GM12878 (cell line): ENCODE results near the gene LRRC75B. TPM values are rescaled to one million over a fixed set of nuclear protein-coding genes. Genes with fewer than 3 reads are reported as not detected.

Experiments
- ATAC-seq: fragments of 200-7000 bp; cut with Tn5 transposase; 3 replicates; pipeline ENCODE4 v1.9.1; 2020; ENCODE audit warnings: mild to moderate bottlenecking, moderate library complexity
- BruUV-seq: library from RNA; stranded (reverse); fragments of 400-500 nt; replicated peaks from 2 replicates; lab custom pipeline; 2021; lab: Mats Ljungman, UMichigan
- CTCF ChIA-PET: fragments of 300-600 bp; sonication (Branson Sonifier 250); formaldehyde crosslinking; extraction: SDS; loops from one replicate; lab custom pipeline; 2021; ENCODE audit warnings: inconsistent platforms; lab: Yijun Ruan, JAX
- POLR2A ChIA-PET: fragments of 350-600 bp; formaldehyde crosslinking; extraction: SDS; loops from one replicate; lab custom pipeline; 2021; ENCODE audit warnings: inconsistent platforms; lab: Charles Lee
- RAD21 ChIA-PET: fragments of 300-600 bp; sonication (Branson Sonifier 250); formaldehyde crosslinking; loops from one replicate; lab custom pipeline; 2023; ENCODE audit warnings: antibody characterized with exemption; ENCODE audit not compliant: unreplicated experiment; lab: Charles Lee
- SMC1A ChIA-PET: fragments of 300-600 bp; sonication (Branson Sonifier 250); formaldehyde crosslinking; loops from one replicate; lab custom pipeline; 2023; ENCODE audit not compliant: unreplicated experiment, uncharacterized antibody; lab: Charles Lee
- DNase-seq: peaks from one replicate; pipeline ENCODE4 v3.0.0-alpha.2; 2011; ENCODE audit warnings: low read depth, low spot score
- FAIRE-seq: peaks from 3 replicates; lab custom pipeline; 2011; peaks lifted over from hg19 to GRCh38; lab: Jason Lieb, UNC
- H2AFZ ChIP-seq: 2 replicates; pipeline ENCODE4 v1.6.0; 2011; ENCODE audit warnings: low read depth, low read length, control low read depth; ENCODE audit not compliant: control insufficient read depth
- H3K27ac ChIP-seq: 2 replicates; pipeline ENCODE4 v1.5.1; 2011; ENCODE audit warnings: control low read depth; ENCODE audit not compliant: control insufficient read depth, insufficient read depth
- H3K27me3 ChIP-seq, 2 experiments: replicated peaks in 1 of 2; 2 replicates each; pipeline versions ENCODE4 v1.6.0 to v1.6.1; 2011; ENCODE audit warnings: low read length in 1 of 2; ENCODE audit not compliant: control insufficient read depth in 2 of 2, insufficient read depth in 2 of 2
- H3K36me3 ChIP-seq, 2 experiments: 2 replicates each; pipeline ENCODE4 v1.5.1; 2011; ENCODE audit warnings: low read length in 1 of 2; ENCODE audit not compliant: control insufficient read depth in 2 of 2, insufficient read depth in 2 of 2
- H3K4me1 ChIP-seq: 2 replicates; pipeline ENCODE4 v1.6.1; 2011; ENCODE audit warnings: mild to moderate bottlenecking, low read length, moderate library complexity, mixed read lengths; ENCODE audit not compliant: control insufficient read depth, insufficient read depth
- H3K4me2 ChIP-seq: 2 replicates; pipeline ENCODE4 v1.6.0; 2011; ENCODE audit warnings: control low read depth; ENCODE audit not compliant: control insufficient read depth, insufficient read depth
- H3K4me3 ChIP-seq: fragments of 200-600 bp; sonication (generic); 2 replicates; pipeline ENCODE4 v1.5.1; 2016
- H3K79me2 ChIP-seq: 2 replicates; pipeline ENCODE4 v1.6.0; 2011; ENCODE audit warnings: low read length; ENCODE audit not compliant: control insufficient read depth, insufficient read depth
- H3K9ac ChIP-seq: 2 replicates; pipeline ENCODE4 v1.8.0; 2011; ENCODE audit warnings: low read length, control low read depth, mixed read lengths; ENCODE audit not compliant: control insufficient read depth, insufficient read depth
- H3K9me3 ChIP-seq: replicated peaks from 3 replicates; pipeline ENCODE4 v1.5.1; 2011; ENCODE audit warnings: mild to moderate bottlenecking, low read length; ENCODE audit not compliant: control insufficient read depth, insufficient read depth
- H4K20me1 ChIP-seq: 2 replicates; pipeline ENCODE4 v1.6.0; 2011; ENCODE audit not compliant: control insufficient read depth, insufficient read depth
- ATF3 ChIP-seq: IDR thresholded peaks from 2 replicates; pipeline ENCODE4 v1.6.1; 2011; ENCODE audit warnings: low read depth, mild to moderate bottlenecking, low read length, moderate library complexity, borderline replicate concordance; ENCODE audit errors: extremely low read depth
- ATF7 ChIP-seq: fragments of 450-650 bp; IDR thresholded peaks from 2 replicates; pipeline ENCODE4 v1.6.1; 2016; ENCODE audit warnings: low read depth, mild to moderate bottlenecking
- BCL11A ChIP-seq: IDR thresholded peaks from 2 replicates; pipeline ENCODE4 v1.6.1; 2011; ENCODE audit warnings: low read depth, low read length
- BHLHE40 ChIP-seq, 2 experiments: fragments of 450-650 bp in 1 of 2; IDR thresholded peaks; 2 replicates each; pipeline ENCODE4 v1.6.1; 2011 to 2017; ENCODE audit warnings: low read depth in 2 of 2, borderline replicate concordance in 1 of 2, improper control_type of control experiment in 1 of 2, low read length in 1 of 2, mild to moderate bottlenecking in 1 of 2
- E2F8 ChIP-seq: fragments of 450-650 bp; IDR thresholded peaks from 2 replicates; pipeline ENCODE4 v1.6.1; 2018; ENCODE audit warnings: mild to moderate bottlenecking, low read depth, moderate library complexity; ENCODE audit not compliant: partially characterized antibody
- ESRRA ChIP-seq: IDR thresholded peaks from 2 replicates; pipeline ENCODE4 v1.6.1; 2012; ENCODE audit warnings: mild to moderate bottlenecking, low read length, improper control_type of control experiment
- NR2C1 ChIP-seq: fragments of 450-650 bp; IDR thresholded peaks from 2 replicates; pipeline ENCODE4 v1.6.1; 2017; ENCODE audit warnings: antibody characterized with exemption, mild to moderate bottlenecking, moderate library complexity
- PBX3 ChIP-seq: IDR thresholded peaks from 2 replicates; pipeline ENCODE4 v1.6.1; 2011; ENCODE audit warnings: mild to moderate bottlenecking, low read depth, low read length, moderate library complexity; ENCODE audit not compliant: insufficient replicate concordance
- POLR2AphosphoS2 ChIP-seq: IDR thresholded peaks from 2 replicates; pipeline ENCODE4 v1.6.1; 2011; ENCODE audit warnings: low read depth, mild to moderate bottlenecking, low read length, improper control_type of control experiment, moderate library complexity
- POLR2AphosphoS5 ChIP-seq: IDR thresholded peaks from 2 replicates; pipeline ENCODE4 v1.6.1; 2011; ENCODE audit warnings: mild to moderate bottlenecking, low read length, inconsistent platforms
- ZZZ3 ChIP-seq: IDR thresholded peaks from 2 replicates; pipeline ENCODE4 v1.6.1; 2011; ENCODE audit warnings: low read depth; ENCODE audit not compliant: control insufficient read depth, insufficient read length
- WGBS: methylation state at CpG from one replicate; pipeline ENCODE4 v1.1.6; 2016; ENCODE audit warnings: low lambda C conversion rate; ENCODE audit not compliant: insufficient replicate concordance, insufficient coverage; ENCODE audit errors: missing lambda C conversion rate; 5-methylcytosine and 5-hydroxymethylcytosine counted together
- in situ Hi-C: fragments of 300-500 bp; cut with MboI; formaldehyde crosslinking; loops from 9 replicates; pipeline ENCODE4 v1.14.3; 2018; ENCODE audit warnings: mixed read lengths
- intact Hi-C: fragments of 100-400 bp; cut with micrococcal nuclease; formaldehyde crosslinking; loops from one replicate; pipeline ENCODE4 v1.14.2; 2022; ENCODE audit not compliant: unreplicated experiment
- polyA plus RNA-seq, 11 experiments: library from polyadenylated mRNA; depleted of rRNA in 4 of 11; unstranded in 6 of 11; stranded (reverse) in 5 of 11; fragments of >200 nt; fragmentation: Nextera tagmentation in 4 of 11; fragmentation: Illumina TruSeq in 1 of 11; extraction: Ambion mirVana in 4 of 11; extraction: Trizol in 1 of 11; gene quantifications; 1 replicate in 1 of 11; 2 replicates in 10 of 11; pipeline versions ENCODE4 v1.2.1 to v1.2.3, GENCODE V29; 2011 to 2016; ENCODE audit warnings: inconsistent platforms in 2 of 11, missing spikeins in 2 of 11, low read depth in 1 of 11
- total RNA-seq, 4 experiments: library from RNA; depleted of rRNA in 3 of 4; stranded (reverse); fragments of >200 nt in 3 of 4; fragmentation: Illumina TruSeq in 1 of 4; extraction: Trizol in 1 of 4; gene quantifications; 2 replicates each; pipeline versions ENCODE4 v1.2.1 to v1.2.3, GENCODE V29; 2013 to 2021

LRRC75B gene
- total and polyA plus RNA-seq, 10 of the 15 experiments (the other 5 are each of a cell fraction or from before 2014, with no cell fraction given): 0.09 to 0.98 (median 0.11) TPM; not detected in 3

- RAD21 ChIA-PET: no interaction called here
- Histone ChIP-seq H3K4me2 (no peak overlapping the region), H3K27ac (no peak overlapping the region), H3K4me3 (no peak overlapping the region), H3K9me3 (no peaks in the 10 kb centered on the region), H3K36me3 (peaks cover 4 to 14% of the 10 kb centered on the region in 2 experiments; a peak in 3 of 4 replicates), H3K4me1 (peaks cover 10% of the 10 kb centered on the region), H3K9ac (no peak overlapping the region), H3K79me2 (peaks cover 45% of the 10 kb centered on the region), H2AFZ (no peak overlapping the region), H3K27me3 (no peaks in the 10 kb centered on the region), H4K20me1 (no peaks in the 10 kb centered on the region)
- TF ChIP-seq POLR2AphosphoS5 (0 out of 2 replicates have a peak, but pooled peaks have one; percentile 18), NR2C1 (no peak), BHLHE40 (IDR thresholded peaks at IDR 0.05; ENCODE audit: borderline replicate concordance in 1 of 2, low read depth in 2 of 2, low read length in 1 of 2) (peak in 1 of 2 experiments; percentile 53; a peak in 1 of 4 replicates), BCL11A (no peak)
- 74% methylated on average over 8 of the region's 8 CpGs for WGBS
- no TSS peak for BruUV-seq
- intact Hi-C loops (no loop called here), in situ Hi-C loops (no loop called here)
- no peak for ATAC-seq
- DNase-seq: no peak
- SMC1A ChIA-PET: no interaction called here
- no peak for FAIRE-seq
- POLR2A ChIA-PET: interaction anchor here (0.6 kb wide), 1 partner anchor 251 kb away, joined by 3 read pairs; no protein-coding TSS in a partner anchor
- CTCF ChIA-PET: no interaction called here
These were observed 42.6 kb downstream of the LRRC75B start for GRCh38 chr22:24550028-24550901.

GRCh38 chr22:24548812-24549211 is 44.1 kb downstream of the LRRC75B start:
- peaks cover 4 to 21% of the 10 kb centered on the region in 2 experiments; a peak in 3 of 4 replicates for H3K36me3 ChIP-seq
- intact Hi-C loops (no loop called here), in situ Hi-C loops (no loop called here)
- ChIA-PET SMC1A (interaction anchor here (0.6 kb wide), 1 partner anchor 222 kb away, joined by 3 read pairs; no protein-coding TSS in a partner anchor), POLR2A (interaction anchor here (0.5 to 0.8 kb wide), 2 partner anchors 8 to 193 kb away, joined by 3 to 6 read pairs; no protein-coding TSS in a partner anchor), RAD21 (no interaction called here), CTCF (interaction anchor here (0.6 kb wide), 1 partner anchor 19 kb away, joined by 3 read pairs; no protein-coding TSS in a partner anchor)
- BruUV-seq: no TSS peak
- DNase-seq: no peak
- no peak overlapping the region for H2AFZ ChIP-seq
- no peak overlapping the region for H3K9ac ChIP-seq
- no peak for FAIRE-seq
- H4K20me1 ChIP-seq: no peaks in the 10 kb centered on the region
- no peak overlapping the region for H3K27ac ChIP-seq
- no peak overlapping the region for H3K4me2 ChIP-seq
- peaks cover 33% of the 10 kb centered on the region for H3K79me2 ChIP-seq
- H3K4me1 ChIP-seq: peaks cover 9% of the 10 kb centered on the region
- no peaks in the 10 kb centered on the region for H3K9me3 ChIP-seq
- no peak overlapping the region for H3K4me3 ChIP-seq
- H3K27me3 ChIP-seq: no peaks in the 10 kb centered on the region
- 93% methylated on average over 4 of the region's 4 CpGs for WGBS
- ATAC-seq: no peak
- no peak for TF ChIP-seq ATF3
- no peak for TF ChIP-seq E2F8
- no peak for TF ChIP-seq ESRRA
- no peak for TF ChIP-seq PBX3
- TF ChIP-seq POLR2AphosphoS2: no peak
- no peak for TF ChIP-seq ZZZ3
- TF ChIP-seq ATF7: no peak
